Medulla oblongata (tissue), 1 donor: Measurements from ENCODE around the gene FOXQ1.
"Not testable (repeated sequence)": the region's sequence is repeated elsewhere in the genome, so short reads cannot be mapped to it uniquely, and the experiment has no call there.

Experiments
- DNase-seq: peaks from one replicate; pipeline ENCODE4 v3.0.0-alpha.2; 2015; ENCODE audit errors: extremely low spot score

Gene FOXQ1

GRCh38 chr6:1290805-1291204 is 21.1 kb upstream of the FOXQ1 start:
- no peak for DNase-seq

GRCh38 chr6:1291381-1291780 is 20.5 kb upstream of the FOXQ1 start:
- no peak for DNase-seq

GRCh38 chr6:1295420-1295819 is 16.5 kb upstream of the FOXQ1 start:
- no peak for DNase-seq

- no peak for DNase-seq
These were observed 15.8 kb upstream of the FOXQ1 start for GRCh38 chr6:1296079-1296478.

GRCh38 chr6:1296542-1296941 is 15.4 kb upstream of the FOXQ1 start:
- no peak for DNase-seq

GRCh38 chr6:1297746-1298145 is 14.2 kb upstream of the FOXQ1 start:
- no peak for DNase-seq

GRCh38 chr6:1298768-1299167 is 13.1 kb upstream of the FOXQ1 start:
- DNase-seq, result no peak

GRCh38 chr6:1306133-1306532 is 5.8 kb upstream of the FOXQ1 start:
- DNase-seq, result no peak

- DNase-seq, result no peak
These were observed 2.5 kb upstream of the FOXQ1 start for GRCh38 chr6:1309366-1309765.

- no peak for DNase-seq
These were observed 1.1 kb upstream of the FOXQ1 start for GRCh38 chr6:1310628-1311399.

- DNase-seq, result no peak
These were observed 240 bp downstream of the FOXQ1 start for GRCh38 chr6:1312203-1312472.

GRCh38 chr6:1312473-1313367 is 822 bp downstream of the FOXQ1 start:
- no peak for DNase-seq

GRCh38 chr6:1313384-1313766 is 1.5 kb downstream of the FOXQ1 start:
- no peak for DNase-seq

GRCh38 chr6:1313767-1314503 is 2.0 kb downstream of the FOXQ1 start:
- DNase-seq, result no peak

GRCh38 chr6:1314617-1315016 is 2.7 kb downstream of the FOXQ1 start:
- DNase-seq, result no peak

GRCh38 chr6:1315201-1315559 is 3.3 kb downstream of the FOXQ1 start:
- no peak for DNase-seq

GRCh38 chr6:1315560-1316386 is 3.9 kb downstream of the FOXQ1 start:
- DNase-seq, result no peak

GRCh38 chr6:1316489-1316971 is 4.6 kb downstream of the FOXQ1 start:
- DNase-seq, result no peak

GRCh38 chr6:1317302-1317815 is 5.5 kb downstream of the FOXQ1 start:
- no peak for DNase-seq

- no peak for DNase-seq
These were observed 6.1 kb downstream of the FOXQ1 start for GRCh38 chr6:1318036-1318435.

GRCh38 chr6:1318584-1318983 is 6.7 kb downstream of the FOXQ1 start:
- not testable (repeated sequence) for DNase-seq
